Measurements from ENCODE around the gene ASS1. TPM values are rescaled to one million over a fixed set of nuclear protein-coding genes. Genes with fewer than 3 reads are reported as not detected.
"Not testable (repeated sequence)": the region's sequence is repeated elsewhere in the genome, so short reads cannot be mapped to it uniquely, and the experiment has no call there.

Gene ASS1
- total RNA-seq, 1 donor from 2014 or later = 3.1 TPM

DNA sequence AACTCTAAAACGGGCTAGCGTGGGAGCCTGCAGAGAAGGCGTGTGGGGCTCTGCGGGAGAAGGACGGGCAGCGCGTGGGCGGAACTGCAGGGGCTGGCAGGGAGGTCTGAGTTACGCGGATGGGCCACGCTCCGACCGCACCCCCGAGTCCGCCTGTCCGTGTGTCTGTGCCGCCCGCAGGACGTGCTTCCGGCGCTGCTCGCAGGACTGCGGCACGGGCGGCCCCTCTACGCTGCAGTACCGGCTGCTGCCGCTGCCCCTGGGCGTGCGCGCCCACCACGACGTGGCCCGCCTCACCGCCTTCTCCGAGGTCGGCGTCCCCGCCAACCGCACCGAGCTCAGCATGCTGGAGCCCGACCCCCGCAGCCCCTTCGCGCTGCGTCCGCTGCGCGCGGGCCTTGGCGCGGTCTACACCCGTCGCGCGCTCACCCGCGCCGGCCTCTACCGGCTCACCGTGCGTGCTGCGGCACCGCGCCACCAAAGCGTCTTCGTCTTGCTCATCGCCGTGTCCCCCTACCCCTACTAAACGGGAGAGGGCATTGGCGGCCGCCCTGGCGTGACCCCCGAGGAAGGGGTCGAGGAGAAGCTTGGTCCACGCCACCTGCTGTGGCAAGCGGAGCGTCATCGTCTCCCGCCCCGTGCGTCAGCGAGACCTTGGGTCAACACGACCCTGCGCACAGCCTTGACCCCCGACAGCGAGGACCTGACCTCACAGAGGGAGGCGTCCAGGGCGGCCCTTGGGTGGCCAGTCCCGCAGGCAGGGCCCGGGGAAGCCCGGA lies 11.4 kb upstream of the ASS1 start:
- no peak overlapping the region for H3K4me3 Mint-ChIP-seq (ENCODE audit: unreplicated experiment)
- H3K27ac Mint-ChIP-seq (ENCODE audit: unreplicated experiment) = no peak overlapping the region
- peak; percentile 75 for DNase-seq (ENCODE audit: low spot score)

DNA sequence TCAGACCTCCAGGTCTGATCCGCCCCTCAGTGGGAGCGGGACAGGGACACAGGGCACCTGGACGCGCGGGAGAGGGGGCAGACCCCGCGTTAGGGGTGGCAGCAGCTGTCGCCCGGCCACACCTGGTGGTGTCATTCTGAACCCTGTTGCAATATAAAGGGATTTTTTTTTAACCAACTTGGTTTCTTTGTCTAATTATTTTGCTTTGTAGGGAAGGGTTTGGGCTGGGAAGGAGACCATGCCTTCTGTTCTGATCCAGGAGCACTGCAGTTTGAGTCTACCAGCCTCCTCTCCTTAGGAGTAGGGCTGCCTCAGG lies 10.9 kb upstream of the ASS1 start:
- no peak overlapping the region for H3K27ac Mint-ChIP-seq (ENCODE audit: unreplicated experiment)
- H3K27me3 Mint-ChIP-seq (ENCODE audit: unreplicated experiment) = peaks cover 13% of the 10 kb centered on the region
- H3K4me1 Mint-ChIP-seq (ENCODE audit: unreplicated experiment) = no peaks in the 10 kb centered on the region

More for the DNA sequence above, 11.4 kb upstream of the ASS1 start:
- H3K9me3 Mint-ChIP-seq (ENCODE audit: unreplicated experiment) = no peaks in the 10 kb centered on the region
- peaks cover 11% of the 10 kb centered on the region for H3K27me3 Mint-ChIP-seq (ENCODE audit: unreplicated experiment)
- H3K36me3 Mint-ChIP-seq (ENCODE audit: low read depth, unreplicated experiment) = peaks cover 4% of the 10 kb centered on the region
- no peaks in the 10 kb centered on the region for H3K4me1 Mint-ChIP-seq (ENCODE audit: unreplicated experiment)
- TF ChIP-seq CTCF (IDR thresholded peaks at IDR 0.05; ENCODE audit: unreplicated experiment) = peak; percentile 81

GRCh38 chr9:130434656-130435055 lies 10.1 kb upstream of the ASS1 start:
- not testable (repeated sequence) for DNase-seq (ENCODE audit: low spot score); H3K4me1 Mint-ChIP-seq (ENCODE audit: unreplicated experiment); H3K27ac Mint-ChIP-seq (ENCODE audit: unreplicated experiment); H3K36me3 Mint-ChIP-seq (ENCODE audit: low read depth, unreplicated experiment); H3K4me3 Mint-ChIP-seq (ENCODE audit: unreplicated experiment); H3K9me3 Mint-ChIP-seq (ENCODE audit: unreplicated experiment)
- H3K27me3 Mint-ChIP-seq (ENCODE audit: unreplicated experiment) = peaks cover 13% of the 10 kb centered on the region

More for the DNA sequence above, 10.9 kb upstream of the ASS1 start:
- no peak for DNase-seq (ENCODE audit: low spot score)
- H3K9me3 Mint-ChIP-seq (ENCODE audit: unreplicated experiment) = no peaks in the 10 kb centered on the region
- no peak for TF ChIP-seq CTCF (IDR thresholded peaks at IDR 0.05; ENCODE audit: unreplicated experiment)
- H3K36me3 Mint-ChIP-seq (ENCODE audit: low read depth, unreplicated experiment) = peaks cover under 1% of the 10 kb centered on the region
- no peak overlapping the region for H3K4me3 Mint-ChIP-seq (ENCODE audit: unreplicated experiment)

DNA sequence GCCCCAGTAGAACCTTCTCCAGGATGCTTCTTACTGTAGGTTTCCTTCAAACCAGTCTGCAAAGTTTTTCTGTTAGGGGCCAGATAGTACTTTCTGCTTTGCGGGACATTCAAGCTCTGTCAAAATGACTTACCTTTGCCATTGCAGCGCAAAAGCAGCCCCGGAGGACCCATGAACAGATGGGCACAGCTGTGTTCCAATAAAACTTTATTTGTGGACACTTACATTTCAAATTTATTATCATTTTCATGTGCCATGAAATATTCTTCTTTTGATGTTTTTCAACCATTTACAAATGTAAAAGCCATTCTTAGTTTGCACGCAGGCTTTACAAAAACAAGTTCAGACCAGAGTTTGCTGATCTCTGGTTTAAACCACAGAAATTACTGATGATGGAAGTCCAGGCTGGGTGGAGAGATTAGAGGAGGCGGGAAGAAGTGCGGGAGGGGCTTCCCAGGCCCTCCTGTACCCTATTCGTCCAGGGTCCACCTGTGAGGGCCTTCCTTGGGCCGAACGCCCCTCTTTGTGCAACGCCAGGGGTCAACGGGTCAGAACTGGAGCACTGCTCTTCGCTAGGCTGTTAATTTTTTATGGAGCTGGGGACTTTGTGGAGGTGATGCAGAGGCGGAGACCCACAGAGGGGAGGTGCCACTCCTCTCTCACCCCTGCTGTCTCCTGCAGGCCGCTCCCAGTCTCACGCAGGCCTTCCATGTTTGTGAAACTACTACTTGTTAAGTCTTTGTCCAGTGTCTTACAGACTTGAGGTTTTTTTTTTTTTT lies 7.6 kb upstream of the ASS1 start:
- Mint-ChIP-seq H3K9me3 (ENCODE audit: unreplicated experiment) (no peaks in the 10 kb centered on the region), H3K36me3 (ENCODE audit: low read depth, unreplicated experiment) (peaks cover 6% of the 10 kb centered on the region), H3K27me3 (ENCODE audit: unreplicated experiment) (peaks cover 11% of the 10 kb centered on the region), H3K4me3 (ENCODE audit: unreplicated experiment) (no peak overlapping the region), H3K4me1 (ENCODE audit: unreplicated experiment) (no peaks in the 10 kb centered on the region), H3K27ac (ENCODE audit: unreplicated experiment) (peak overlapping the region; percentile 72)
- no peak for DNase-seq (ENCODE audit: low spot score)
- TF ChIP-seq CTCF (IDR thresholded peaks at IDR 0.05; ENCODE audit: unreplicated experiment) = no peak

DNA sequence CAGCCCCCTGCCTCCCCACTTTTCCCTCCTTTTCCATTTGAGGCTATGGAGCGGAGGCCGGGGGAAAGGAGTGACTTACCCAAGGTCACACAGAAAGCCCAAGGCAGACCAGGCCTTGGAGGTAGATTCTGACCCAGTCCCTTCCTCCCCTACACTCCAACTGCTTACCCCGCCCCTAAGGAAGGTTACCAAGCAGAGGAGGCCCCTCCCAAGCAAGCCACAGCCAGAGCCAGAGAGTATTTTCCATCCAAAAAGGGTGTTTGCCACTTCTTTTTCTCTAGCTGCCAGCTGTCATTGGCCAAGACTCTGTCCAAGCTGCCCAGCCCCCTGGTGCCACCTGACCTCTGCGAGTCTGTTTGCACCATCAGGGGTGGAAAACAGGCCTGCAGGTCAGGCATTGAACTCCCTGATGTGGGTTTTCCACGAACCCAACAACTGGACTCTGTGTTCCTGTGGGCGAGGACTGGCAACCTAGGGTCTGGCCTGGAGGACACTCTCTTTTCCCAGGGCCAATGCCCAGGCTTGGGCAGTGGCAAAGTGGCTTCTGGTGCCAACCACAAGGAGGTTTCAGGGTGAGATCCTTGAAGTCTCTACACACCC lies 6.3 kb upstream of the ASS1 start:
- no peaks in the 10 kb centered on the region for H3K9me3 Mint-ChIP-seq (ENCODE audit: unreplicated experiment)
- H3K27me3 Mint-ChIP-seq (ENCODE audit: unreplicated experiment) = peaks cover 5% of the 10 kb centered on the region
- no peak for TF ChIP-seq CTCF (IDR thresholded peaks at IDR 0.05; ENCODE audit: unreplicated experiment)

More for the DNA sequence above, 6.3 kb upstream of the ASS1 start:
- no peaks in the 10 kb centered on the region for H3K4me1 Mint-ChIP-seq (ENCODE audit: unreplicated experiment)
- no peak overlapping the region for H3K27ac Mint-ChIP-seq (ENCODE audit: unreplicated experiment)
- DNase-seq (ENCODE audit: low spot score) = no peak
- peaks cover 6% of the 10 kb centered on the region for H3K36me3 Mint-ChIP-seq (ENCODE audit: low read depth, unreplicated experiment)
- no peak overlapping the region for H3K4me3 Mint-ChIP-seq (ENCODE audit: unreplicated experiment)
